Kidney epithelial cell (primary cell): ENCODE results near the gene GBP2. TPM values are rescaled to one million over a fixed set of nuclear protein-coding genes. Genes with fewer than 3 reads are reported as not detected.
A peak's percentile ranks its signal among the peaks of the same experiment; 100 is the strongest.
"Not testable (repeated sequence)": the region's sequence is repeated elsewhere in the genome, so short reads cannot be mapped to it uniquely, and the experiment has no call there.

Experiments used
- DNase-seq: peaks from one replicate; pipeline ENCODE4 v3.0.0-alpha.2; 2010; ENCODE audit warnings: low read depth
- H3K27me3 ChIP-seq: 2 replicates; pipeline ENCODE4 v1.6.0; 2011; ENCODE audit warnings: low read length; ENCODE audit not compliant: control insufficient read depth, insufficient read depth
- H3K36me3 ChIP-seq: 2 replicates; pipeline ENCODE4 v1.5.1; 2011; ENCODE audit warnings: low read length; ENCODE audit not compliant: control insufficient read depth, insufficient read depth
- H3K4me3 ChIP-seq: 2 replicates; pipeline ENCODE4 v1.5.1; 2011; ENCODE audit warnings: low read depth, mild to moderate bottlenecking, control low read depth, low read length
- total RNA-seq: library from RNA; depleted of rRNA; stranded (reverse); fragments of >200 nt; gene quantifications from 2 replicates; pipeline ENCODE4 v1.2.3, GENCODE V29; 2015
- TF ChIP-seq, protein P1 (sequence below): IDR thresholded peaks from 2 replicates; pipeline ENCODE4 v1.5.1; 2011; ENCODE audit warnings: mild to moderate bottlenecking, moderate library complexity, low read length, control low read depth, inconsistent platforms; ENCODE audit not compliant: insufficient read depth, poor library complexity, severe bottlenecking

Gene GBP2
- total RNA-seq, 1 donor from 2014 or later = 2.2 TPM

DNA sequence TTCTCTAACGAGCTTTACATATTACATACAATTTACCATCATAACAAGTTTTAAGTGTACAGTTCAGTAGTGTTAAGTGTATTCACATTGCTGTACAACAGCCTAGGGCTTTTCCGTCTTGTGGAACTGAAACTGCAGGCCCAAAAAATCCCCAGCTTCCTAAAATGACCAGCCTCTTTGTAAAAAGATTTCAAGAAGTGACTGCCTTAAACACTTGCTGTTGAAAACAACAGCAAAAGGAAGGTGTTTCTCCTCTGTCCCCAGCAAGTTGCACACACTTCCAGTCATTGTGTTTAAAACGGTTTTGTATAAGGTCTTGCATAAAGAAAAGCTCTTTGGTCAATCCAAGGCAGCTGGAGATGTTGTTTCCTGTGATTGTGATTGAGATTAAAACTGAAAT, 44.9 kb downstream of the GBP2 start:
- Histone ChIP-seq H3K4me3 (no peak overlapping the region), H3K27me3 (no peaks in the 10 kb centered on the region), H3K36me3 (no peaks in the 10 kb centered on the region)
- TF ChIP-seq, protein P1, sequence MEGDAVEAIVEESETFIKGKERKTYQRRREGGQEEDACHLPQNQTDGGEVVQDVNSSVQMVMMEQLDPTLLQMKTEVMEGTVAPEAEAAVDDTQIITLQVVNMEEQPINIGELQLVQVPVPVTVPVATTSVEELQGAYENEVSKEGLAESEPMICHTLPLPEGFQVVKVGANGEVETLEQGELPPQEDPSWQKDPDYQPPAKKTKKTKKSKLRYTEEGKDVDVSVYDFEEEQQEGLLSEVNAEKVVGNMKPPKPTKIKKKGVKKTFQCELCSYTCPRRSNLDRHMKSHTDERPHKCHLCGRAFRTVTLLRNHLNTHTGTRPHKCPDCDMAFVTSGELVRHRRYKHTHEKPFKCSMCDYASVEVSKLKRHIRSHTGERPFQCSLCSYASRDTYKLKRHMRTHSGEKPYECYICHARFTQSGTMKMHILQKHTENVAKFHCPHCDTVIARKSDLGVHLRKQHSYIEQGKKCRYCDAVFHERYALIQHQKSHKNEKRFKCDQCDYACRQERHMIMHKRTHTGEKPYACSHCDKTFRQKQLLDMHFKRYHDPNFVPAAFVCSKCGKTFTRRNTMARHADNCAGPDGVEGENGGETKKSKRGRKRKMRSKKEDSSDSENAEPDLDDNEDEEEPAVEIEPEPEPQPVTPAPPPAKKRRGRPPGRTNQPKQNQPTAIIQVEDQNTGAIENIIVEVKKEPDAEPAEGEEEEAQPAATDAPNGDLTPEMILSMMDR = no peak
- no peak for DNase-seq

- H3K27me3 ChIP-seq, DNase-seq, H3K36me3 ChIP-seq, H3K4me3 ChIP-seq: not testable (repeated sequence)
Measured at GRCh38 chr1:89080068-89080467, 45.8 kb downstream of the GBP2 start.

DNA sequence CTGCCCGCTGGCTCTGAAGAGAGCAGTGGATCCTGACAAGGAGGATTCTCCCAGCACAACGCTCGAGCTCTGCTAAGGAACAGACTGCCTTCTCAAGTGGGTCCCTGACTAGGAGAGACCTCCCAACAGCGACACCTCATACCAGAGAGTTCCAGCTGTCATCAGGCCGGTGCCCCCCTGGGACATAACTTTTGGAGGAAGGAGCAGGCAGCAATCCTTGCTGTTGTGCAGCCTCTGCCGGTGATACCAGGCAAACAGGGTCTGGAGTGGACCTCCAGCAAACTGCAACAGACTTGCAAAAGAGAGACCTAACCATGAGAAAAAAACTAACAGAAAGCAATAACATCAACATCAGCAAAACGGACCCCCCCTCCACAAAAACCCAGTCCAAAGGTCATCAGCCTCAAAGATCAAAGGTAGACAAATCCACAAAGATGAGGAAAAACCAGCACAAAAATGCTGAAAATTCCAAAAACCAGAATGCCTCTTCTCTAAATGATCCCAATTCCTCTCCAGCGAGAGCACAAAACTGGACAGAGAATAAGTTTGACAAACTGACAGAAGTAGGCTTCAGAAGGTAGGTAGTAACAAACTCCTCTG, 53.3 kb downstream of the GBP2 start:
- not testable (repeated sequence) for H3K27me3 ChIP-seq, H3K4me3 ChIP-seq, H3K36me3 ChIP-seq, DNase-seq

GRCh38 chr1:89070509-89070908, 55.4 kb downstream of the GBP2 start:
- no peak for DNase-seq
- no peak overlapping the region for H3K4me3 ChIP-seq
- no peaks in the 10 kb centered on the region for H3K27me3 ChIP-seq
- TF ChIP-seq, protein P1 = no peak
- H3K36me3 ChIP-seq = no peaks in the 10 kb centered on the region

GRCh38 chr1:89069951-89070350, 56.0 kb downstream of the GBP2 start:
- Histone ChIP-seq H3K27me3 (no peaks in the 10 kb centered on the region), H3K4me3 (no peak overlapping the region), H3K36me3 (no peaks in the 10 kb centered on the region)
- TF ChIP-seq, protein P1 = no peak
- no peak for DNase-seq

- TF ChIP-seq, protein P1 = no peak
- DNase-seq = no peak
- no peaks in the 10 kb centered on the region for H3K36me3 ChIP-seq
- H3K27me3 ChIP-seq = no peaks in the 10 kb centered on the region
- no peak overlapping the region for H3K4me3 ChIP-seq
Measured at GRCh38 chr1:89068291-89068690, 57.6 kb downstream of the GBP2 start.

DNA sequence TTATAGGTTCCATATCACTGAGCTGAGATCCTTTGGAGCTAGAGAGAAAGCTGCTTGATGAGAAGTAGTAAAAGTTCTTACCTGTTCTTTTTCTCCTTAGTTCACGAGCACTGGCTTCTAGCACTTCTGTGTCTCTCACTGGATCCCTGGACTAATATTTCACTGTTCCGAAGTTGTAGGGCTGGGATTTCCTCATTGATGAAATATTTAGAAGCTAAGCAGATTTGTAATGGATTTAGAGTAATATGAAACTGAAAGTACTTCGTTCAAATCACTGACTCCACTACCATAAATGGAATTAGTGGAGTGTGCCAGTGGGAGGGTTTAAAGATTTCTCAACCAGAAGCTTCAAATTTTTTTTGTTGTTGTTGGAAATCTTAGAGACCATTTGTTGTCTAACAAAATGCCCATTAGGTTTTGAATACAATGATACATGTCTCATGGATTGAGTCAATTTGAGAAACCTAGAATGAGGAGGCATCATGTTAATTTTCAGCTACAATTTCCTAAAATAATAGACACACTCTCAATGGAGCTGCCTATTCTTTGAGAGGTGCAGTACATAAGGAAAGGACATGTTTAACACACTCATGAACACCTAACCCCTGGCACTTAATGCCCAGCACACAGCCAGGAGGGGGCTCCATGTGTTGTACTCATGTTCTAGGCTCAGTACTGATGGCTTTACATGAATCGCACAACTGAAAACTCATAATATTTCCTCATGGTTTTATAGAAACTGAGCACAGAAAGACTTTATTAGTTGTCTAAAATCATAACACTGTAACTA, 60.6 kb downstream of the GBP2 start, which contains the start of gene GBP1:
Gene GBP1 (minus strand): TSS at position 130 of the 790 bp plus-strand sequence. CDS start 1,974 bp downstream, outside the sequence.
- TF ChIP-seq, protein P1 = no peak

More for the DNA sequence above, 60.6 kb downstream of the GBP2 start, which contains the start of gene GBP1:
- DNase-seq = peak; percentile 62
- peak within 1 kb of the TSS; percentile 54 for H3K4me3 ChIP-seq
- H3K36me3 ChIP-seq = no peaks in the 10 kb centered on the region
- H3K27me3 ChIP-seq = no peaks in the 10 kb centered on the region
